ENCODE data around the gene VAV3.

- TF ChIP-seq, protein P1, sequence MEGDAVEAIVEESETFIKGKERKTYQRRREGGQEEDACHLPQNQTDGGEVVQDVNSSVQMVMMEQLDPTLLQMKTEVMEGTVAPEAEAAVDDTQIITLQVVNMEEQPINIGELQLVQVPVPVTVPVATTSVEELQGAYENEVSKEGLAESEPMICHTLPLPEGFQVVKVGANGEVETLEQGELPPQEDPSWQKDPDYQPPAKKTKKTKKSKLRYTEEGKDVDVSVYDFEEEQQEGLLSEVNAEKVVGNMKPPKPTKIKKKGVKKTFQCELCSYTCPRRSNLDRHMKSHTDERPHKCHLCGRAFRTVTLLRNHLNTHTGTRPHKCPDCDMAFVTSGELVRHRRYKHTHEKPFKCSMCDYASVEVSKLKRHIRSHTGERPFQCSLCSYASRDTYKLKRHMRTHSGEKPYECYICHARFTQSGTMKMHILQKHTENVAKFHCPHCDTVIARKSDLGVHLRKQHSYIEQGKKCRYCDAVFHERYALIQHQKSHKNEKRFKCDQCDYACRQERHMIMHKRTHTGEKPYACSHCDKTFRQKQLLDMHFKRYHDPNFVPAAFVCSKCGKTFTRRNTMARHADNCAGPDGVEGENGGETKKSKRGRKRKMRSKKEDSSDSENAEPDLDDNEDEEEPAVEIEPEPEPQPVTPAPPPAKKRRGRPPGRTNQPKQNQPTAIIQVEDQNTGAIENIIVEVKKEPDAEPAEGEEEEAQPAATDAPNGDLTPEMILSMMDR (IDR thresholded peaks at IDR 0.05 in 8 of 11, conservative IDR thresholded peaks at IDR 0.05 in 3 of 11) = no peak
- TF ChIP-seq POLR2A (IDR thresholded peaks at IDR 0.05) (no peak), POLR2AphosphoS5 (IDR thresholded peaks at IDR 0.05) (no peak)
Observed at GRCh38 chr1:107879346-107879745, 85.6 kb downstream of the VAV3 start.

Data from spleen (tissue), 7 donors.